DMS114 treated with DMSO at 0.1 percent for 48 hours (cell line): ENCODE data around the gene KRTAP5-9.
"Not testable (repeated sequence)": the region's sequence is repeated elsewhere in the genome, so short reads cannot be mapped to it uniquely, and the experiment has no call there.

Source experiments
- DNase-seq: peaks from one replicate; lab custom pipeline; 2025; ENCODE audit not compliant: unreplicated experiment; lab: John Stamatoyannopoulos, UW

Gene KRTAP5-9

DNA sequence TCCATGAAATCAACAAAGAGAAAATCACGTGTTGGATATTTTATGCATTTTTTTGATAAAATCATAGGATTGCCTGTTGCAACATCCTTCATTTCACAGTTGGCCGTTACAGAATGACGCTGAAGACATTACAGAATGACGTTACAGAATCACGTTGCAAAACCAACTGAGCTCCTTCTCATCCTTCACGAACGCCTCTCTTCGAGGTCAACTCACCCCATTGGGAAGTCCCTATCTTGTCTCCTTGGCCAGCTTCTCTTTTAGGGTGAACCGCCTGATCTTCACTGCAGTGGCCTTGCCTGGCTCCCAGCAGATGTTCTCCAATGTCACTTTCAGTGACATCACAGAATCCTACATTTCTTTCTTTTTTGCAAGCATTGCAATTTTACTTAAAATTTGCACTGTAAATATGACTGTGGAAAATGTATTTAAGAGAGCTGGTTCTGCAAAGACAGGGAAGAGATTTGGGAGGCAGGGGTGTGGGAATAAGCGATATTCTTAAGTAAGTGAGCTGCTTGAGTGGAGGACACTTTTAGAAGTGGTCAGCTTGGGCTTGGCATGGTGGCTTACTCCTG is 16.1 kb upstream of the KRTAP5-9 start:
- DNase-seq = no peak

DNA sequence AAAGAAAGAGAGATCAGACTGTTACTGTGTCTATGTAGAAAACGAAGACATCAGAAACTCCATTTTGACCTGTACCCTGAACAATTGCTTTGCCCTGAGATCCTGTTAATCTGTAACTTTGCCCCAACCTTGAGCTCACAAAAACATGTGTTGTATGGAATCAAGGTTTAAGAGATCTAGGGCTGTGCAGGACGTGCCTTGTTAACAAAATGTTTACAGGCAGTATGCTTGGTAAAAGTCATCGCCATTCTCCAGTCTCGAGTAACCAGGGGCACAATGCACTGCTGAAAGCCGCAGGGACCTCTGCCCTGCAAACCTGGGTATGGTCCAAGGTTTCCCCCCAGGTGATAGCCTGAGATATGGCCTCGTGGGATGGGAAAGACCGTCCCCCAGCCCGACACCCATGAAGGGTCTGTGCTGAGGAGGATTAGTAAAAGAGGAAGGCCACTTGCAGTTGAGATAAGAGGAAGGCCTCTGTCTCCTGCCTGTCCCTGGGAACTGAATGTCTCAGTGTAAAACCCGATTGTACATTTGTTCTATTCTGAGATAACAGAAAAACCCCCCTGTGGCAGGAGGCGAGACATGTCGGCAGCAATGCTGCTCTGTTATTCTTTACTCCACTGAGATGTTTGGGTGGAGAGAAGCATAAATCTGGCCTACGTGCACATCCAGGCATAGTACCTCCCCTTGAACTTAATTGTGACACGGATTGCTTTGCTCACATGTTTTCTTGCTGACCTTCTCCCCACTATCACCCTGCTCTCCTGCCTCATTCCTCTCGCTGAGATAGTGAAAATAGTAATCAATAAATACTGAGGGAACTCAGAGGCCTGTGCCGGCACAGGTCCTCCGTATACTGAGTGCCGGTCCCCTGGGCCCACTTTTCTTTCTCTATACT is 13.3 kb upstream of the KRTAP5-9 start:
- DNase-seq = not testable (repeated sequence)

DNA sequence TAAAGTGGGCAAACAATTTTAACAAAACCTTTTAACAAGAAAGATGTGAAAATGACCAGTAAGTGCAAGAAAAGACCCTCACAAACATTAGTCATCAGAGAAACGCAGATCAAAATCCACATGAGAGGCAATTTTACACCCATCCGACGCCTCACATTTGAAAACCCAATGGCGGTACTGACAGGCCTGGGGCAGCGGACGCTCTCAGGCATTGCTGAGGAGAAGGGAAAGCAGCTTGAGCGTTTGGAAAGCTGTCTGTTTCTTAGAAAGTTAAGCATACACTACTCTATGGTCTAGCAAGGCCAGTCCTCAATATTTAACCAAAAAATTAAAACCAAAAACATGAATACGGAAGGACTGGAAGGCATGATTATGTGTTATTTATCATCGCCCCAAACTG is 12.4 kb upstream of the KRTAP5-9 start:
- DNase-seq = no peak

DNA sequence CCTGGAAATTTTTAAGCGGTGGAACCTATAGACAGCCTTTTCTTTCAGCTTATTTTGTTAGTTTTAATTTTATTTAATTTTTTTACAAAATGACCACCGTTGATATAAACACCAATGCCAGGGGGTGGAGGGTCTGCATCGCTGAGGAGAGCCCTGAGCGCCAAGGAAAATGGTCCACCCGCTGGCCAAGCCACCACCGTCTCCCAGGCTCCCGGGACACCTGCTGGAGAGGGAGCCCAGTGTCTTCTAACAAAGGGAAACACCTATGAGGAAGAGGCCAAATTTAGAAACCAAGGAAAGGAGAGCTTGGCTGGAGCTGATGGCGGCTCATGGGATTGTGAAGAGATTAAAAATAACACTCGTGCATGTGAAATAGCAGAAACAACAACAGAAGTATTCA is 10.7 kb upstream of the KRTAP5-9 start:
- DNase-seq = no peak

DNA sequence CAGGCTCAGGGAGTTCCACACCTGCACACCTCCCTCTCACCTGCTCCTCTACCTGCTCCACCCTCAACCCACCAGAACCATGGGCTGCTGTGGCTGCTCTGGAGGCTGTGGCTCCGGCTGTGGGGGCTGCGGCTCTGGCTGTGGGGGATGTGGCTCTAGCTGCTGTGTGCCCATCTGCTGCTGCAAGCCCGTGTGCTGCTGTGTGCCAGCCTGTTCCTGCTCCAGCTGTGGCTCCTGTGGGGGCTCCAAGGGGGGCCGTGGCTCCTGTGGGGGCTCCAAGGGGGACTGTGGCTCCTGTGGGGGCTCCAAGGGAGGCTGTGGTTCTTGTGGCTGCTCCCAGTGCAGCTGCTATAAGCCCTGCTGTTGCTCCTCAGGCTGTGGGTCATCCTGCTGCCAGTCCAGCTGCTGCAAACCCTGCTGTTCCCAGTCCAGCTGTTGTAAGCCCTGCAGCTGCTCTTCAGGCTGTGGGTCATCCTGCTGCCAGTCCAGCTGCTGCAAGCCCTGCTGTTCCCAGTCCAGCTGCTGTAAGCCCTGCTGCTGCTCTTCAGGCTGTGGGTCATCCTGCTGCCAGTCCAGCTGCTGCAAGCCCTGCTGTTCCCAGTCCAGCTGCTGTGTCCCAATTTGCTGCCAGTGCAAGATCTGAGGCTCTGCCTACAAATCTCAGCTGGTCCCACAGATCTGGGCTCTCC is 10.1 kb upstream of the KRTAP5-9 start, which contains the start of gene KRTAP5-8:
TSS of gene KRTAP5-8 (plus strand) at position 49 of the 689 bp plus-strand sequence. CDS start at position 80, 31 bp downstream.
- DNase-seq = not testable (repeated sequence)

DNA sequence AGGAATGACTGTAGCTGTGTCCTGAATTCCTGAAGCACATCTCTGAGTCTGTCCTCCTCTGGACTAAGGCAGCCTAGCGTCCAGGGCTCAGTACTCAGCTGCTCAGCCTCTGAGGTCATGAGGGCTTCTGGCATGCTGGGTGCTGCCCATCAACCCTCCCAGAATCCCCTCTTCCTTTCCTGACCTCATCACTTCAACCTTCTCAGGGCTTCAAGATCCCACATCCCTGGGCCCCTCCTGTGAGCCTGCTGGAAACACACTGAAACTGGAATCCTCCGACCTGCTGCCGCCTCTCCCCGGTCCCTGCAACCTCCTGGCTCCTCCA is 9.6 kb upstream of the KRTAP5-9 start:
- no peak for DNase-seq

DNA sequence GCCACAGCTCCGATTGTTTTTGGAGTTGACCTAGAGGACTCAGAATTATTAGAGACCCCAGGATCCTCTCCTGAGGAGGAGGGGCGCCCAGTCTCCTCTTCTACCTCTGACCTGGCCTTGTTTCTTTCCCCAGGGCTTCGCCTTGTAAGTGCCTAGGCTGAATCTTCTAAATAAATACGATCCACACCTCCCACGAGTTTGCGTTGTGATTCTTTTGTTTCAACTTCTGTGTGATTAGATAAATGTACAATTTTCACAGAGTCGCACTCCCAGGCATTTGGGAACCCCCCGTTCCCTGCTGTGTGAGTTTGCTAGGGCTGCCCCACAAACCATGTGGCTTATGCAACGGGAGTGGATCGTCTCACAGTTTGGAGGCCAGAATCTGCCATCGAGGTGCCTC is 9.2 kb upstream of the KRTAP5-9 start:
- DNase-seq = no peak

DNA sequence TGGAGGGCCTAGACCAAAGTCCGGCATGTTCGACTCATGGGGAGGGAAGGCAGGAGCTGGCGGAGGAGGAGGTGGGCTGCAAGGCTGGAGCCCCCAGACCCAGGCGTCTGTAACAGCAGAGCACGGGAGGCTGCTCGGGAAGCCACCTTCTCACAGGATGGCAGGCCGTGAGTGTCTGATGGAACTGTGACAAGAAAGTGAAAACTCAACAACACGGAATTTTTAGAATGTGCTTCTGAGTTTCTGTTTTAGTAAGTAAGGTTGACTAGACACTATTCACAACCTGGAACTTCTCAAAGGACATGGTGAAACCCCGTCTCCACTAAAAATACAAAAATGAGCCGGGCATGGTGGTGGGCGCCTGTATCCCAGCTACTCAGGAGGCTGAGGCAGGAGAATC is 8.2 kb upstream of the KRTAP5-9 start:
- DNase-seq = not testable (repeated sequence)

DNA sequence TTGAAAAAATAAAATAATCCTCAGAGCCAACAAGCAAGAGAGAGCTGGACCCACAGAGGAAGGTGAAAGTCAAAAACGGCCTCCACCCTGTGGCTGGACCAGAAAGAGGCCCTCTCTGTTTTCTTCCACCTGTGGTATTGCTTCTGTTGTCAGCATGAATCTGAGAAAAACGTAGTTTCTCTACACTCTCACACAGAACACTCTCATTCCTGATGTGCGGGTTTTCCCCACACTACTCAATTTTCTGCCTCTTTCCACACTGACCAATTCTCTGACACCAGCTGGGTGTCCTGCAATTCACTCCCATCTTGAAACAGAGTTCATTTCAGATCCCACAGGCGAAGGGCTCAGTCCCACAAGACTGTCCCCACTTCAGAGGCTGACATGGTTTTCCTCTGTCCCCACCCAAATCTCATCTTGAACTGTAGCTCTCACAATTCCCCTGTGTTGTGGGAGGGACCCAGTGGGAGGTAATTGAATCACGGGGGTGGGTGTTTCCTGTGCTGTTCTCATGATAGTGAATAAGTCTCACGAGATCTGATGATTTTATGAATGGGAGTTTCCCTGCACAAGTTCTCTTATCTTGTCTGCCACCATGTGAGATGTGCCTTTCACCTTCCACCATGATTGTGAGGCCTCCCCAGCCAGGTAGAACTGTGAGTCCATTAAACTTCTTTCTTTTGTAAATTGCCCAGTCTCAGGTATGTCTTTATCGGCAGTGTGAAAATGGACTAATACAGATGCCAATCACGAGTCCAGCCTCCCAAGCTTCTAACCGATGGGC is 7.5 kb upstream of the KRTAP5-9 start:
- not testable (repeated sequence) for DNase-seq

DNA sequence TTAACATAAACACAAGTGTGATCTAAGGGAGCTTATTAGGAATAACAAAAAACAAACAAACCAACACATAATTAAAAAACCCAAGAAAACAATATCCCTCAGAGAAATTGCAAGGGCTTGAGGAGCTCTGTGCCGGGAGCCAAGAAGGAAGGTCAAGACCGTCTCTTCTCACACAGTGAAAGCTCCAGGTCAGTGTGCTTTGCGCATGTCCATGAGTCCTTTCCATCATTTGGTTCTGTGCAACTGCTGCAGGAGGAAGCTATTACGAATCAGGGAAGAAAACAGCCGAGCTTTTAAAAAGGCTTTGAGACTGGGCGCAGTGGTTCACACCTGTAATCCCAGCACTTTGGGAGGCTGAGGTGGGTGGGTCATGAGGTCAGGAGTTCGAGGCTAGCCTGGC is 5.8 kb upstream of the KRTAP5-9 start:
- no peak for DNase-seq

DNA sequence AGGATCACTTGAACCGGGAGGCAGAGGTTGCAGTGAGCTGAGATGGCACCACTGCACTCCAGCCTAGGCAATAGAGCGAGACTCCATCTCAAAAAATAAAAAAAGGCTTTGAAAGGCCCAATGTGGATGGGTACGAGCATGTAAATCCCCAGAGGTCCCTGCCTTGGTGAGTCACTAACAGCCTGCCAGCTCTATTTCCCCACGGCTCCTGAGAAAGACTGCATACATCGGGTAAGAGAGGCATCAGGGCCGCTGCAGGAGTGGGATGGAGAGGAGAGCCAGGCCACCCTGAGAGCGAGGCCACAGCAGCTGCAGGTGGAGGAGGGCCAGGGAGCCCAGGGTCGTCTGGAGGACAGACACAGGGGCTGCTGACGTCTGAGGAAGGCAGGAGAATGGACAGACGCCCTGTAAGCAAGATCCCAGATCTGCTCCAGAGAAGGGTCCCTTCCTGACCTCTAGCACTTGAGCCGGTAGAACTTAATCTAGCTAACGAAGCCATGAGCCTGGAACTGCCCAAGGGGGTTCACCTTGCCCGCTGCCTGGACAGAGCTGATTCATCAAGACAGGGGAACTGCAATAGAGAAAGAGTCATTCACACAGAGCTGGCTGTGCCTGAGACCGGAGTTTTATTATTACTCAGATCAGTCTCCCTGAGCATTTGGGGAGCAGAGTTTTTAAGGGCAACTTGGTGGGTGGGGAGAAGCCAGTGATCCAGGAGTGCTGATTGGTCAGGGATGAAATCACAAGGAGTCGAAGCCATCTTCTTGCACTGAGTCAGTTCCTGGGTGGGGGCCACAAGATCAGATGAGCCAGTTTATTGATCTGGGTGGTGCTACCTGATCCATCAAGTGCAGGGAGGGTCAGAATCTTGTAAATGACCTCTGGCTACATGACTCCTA is 5.1 kb upstream of the KRTAP5-9 start:
- no peak for DNase-seq

DNA sequence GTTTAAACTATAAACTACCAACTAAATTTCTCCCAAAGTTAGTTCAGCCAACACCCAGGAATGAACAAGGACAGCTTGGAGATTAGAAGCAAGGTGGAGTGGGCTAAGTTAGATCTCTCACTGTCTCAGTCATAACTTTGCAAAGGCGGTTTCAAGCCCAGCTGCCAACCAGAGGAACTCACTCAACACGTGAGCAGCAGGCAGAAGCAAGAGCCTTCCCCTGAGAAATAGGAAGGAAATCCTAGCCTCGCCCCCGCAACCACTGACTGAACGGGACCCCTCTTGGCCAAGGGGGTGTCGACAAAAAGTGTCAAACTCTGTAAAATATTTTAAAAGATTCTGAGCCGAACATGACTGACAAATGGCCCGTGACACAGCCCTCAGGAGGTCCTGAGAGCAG is 4.4 kb upstream of the KRTAP5-9 start:
- DNase-seq = no peak

DNA sequence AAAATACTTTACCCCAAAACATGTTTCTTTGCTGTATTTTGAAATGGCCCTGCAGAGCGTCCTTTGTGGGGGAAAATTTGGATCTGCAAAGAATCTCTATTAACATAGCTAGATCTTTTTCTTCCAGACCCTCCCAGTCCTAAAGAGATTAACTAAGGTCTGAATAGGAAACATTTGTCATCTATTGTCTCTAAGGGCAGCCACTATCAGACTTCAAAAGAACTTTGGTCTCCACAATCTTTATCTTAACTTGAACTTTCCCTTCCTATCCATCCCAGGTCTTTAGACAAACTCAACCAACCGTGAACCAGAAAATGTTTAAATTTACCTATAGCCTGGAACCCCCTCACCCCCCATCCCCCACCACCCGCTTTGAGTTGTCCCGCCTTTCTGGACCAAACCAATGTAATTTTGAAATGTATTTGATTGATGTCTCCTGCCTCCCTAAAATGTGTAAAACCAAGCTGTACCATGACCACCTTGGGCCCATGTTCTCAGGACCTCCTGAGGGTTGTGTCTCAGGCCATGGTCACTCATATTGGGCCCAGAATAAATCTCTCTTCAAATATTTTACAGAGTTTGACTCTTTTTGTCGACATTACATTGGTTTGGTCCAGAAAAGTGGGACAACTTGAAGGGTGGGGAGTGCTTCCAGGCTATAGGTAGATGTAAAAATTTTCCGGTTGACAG is 3.5 kb upstream of the KRTAP5-9 start:
- DNase-seq = no peak

DNA sequence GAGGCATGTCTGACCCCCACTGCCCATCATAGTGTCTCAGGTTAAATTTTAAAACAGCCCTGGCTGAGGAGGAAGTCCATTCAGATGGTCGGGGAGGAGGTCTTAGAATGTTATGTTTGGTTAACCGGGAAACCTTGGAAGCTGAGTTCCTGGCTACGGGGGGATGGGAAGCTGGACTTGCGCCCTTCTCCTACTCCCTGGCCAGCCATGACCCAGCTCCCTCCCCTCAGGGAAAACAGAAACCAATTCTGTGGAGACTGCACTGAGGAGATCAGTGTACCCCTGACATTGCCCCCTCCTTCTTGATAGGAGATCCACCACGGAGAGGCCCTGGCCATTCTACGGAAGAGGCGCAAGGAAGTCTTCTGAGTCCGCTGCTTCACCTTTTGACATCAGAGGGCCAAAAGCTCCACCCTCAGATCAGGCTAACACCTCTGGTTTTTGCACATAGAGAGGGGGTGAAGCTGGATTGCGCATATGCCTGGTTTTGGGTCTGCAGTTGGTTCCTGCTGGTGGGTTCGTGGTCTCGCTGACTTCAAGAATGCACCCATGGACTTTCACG is 2.7 kb upstream of the KRTAP5-9 start:
- no peak for DNase-seq

DNA sequence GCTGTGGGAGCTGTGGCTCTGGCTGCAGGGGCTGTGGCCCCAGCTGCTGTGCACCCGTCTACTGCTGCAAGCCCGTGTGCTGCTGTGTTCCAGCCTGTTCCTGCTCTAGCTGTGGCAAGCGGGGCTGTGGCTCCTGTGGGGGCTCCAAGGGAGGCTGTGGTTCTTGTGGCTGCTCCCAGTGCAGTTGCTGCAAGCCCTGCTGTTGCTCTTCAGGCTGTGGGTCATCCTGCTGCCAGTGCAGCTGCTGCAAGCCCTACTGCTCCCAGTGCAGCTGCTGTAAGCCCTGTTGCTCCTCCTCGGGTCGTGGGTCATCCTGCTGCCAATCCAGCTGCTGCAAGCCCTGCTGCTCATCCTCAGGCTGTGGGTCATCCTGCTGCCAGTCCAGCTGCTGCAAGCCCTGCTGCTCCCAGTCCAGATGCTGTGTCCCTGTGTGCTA is 514 bp downstream of the KRTAP5-9 start:
- DNase-seq = no peak

DNA sequence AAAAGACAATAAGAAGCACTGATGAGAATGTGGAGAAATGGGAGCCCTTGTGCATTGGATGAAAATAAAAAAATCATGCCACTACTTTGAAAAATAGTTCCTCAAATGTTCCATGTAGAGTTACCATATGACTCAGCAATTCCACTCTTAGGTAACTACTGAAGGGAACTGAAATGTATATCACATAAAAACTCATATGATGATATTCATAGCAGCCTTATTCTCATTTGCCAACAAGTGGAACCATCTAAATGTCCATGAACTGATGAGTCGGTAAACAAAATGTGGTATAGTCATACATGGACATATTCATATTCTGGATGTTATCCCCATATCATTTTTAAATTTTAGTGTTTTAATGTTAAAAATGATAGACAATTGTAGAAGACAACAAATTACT is 3.5 kb downstream of the KRTAP5-9 start:
- no peak for DNase-seq

DNA sequence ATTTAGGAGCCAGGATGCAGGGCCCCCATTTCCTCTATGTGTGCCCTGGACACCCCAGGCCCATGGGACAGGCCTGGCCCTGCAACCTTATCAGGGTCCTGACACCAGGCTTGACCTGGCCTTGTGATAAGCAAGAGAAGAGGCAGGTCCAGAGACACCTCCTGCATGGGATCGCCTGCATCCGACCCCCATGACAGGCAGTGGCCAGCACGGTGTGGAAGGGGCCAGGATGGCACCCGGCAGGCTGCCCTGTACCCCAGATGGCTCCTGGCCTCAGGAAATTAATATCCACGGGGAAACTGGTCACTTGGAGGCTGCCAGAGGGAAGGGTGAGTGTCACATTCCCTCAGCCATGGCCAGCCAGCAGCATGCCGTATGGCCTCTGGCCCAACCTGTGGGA is 6.8 kb downstream of the KRTAP5-9 start:
- DNase-seq = no peak

DNA sequence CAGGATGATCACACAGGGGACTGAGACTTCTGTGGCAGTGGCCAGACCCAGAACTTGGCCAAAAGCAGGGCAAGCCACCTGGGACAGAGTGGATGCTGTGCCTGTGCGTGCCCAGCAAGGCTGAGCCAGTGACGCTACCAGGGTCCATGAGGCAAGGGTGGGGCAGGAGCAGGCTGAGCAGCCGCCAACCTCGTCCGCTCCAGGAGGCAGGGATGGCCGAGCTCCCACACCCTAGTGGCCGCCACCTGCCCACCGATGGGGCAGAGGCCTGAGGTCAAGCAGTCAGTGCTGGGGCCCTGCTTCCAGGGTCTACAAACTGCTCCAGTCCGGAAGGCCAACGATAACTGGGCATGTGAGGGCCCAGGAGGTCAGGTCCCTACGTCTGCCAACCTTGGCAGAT is 7.3 kb downstream of the KRTAP5-9 start:
- no peak for DNase-seq

DNA sequence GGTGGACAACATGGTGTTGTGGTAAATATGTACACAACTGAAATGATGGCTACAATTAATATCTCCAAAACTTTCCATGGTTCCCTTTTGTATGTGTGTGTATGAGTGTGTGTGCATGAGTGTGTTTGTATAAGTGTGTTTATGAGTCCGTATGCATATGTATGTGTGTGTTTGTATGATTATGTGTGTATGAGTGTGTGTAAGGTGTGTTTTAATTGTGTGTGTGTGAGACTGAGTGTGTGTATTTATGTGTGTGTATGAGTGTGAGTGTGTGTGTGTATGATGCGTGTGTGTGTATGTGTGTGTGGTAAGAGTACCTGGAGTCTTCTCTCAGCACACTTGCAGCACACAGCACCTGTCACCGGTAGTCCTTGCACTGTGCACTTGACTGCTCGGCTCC is 7.8 kb downstream of the KRTAP5-9 start:
- DNase-seq = no peak
